Kidney glomerular epithelial cell (primary cell): ENCODE results near the gene IFT57.
A peak's percentile ranks its signal among the peaks of the same experiment; 100 is the strongest.
"Not testable (repeated sequence)": the region's sequence is repeated elsewhere in the genome, so short reads cannot be mapped to it uniquely, and the experiment has no call there.

Source experiments
- DNase-seq: peaks from one replicate; lab custom pipeline; 2025; lab: John Stamatoyannopoulos, UW

Gene IFT57

DNA sequence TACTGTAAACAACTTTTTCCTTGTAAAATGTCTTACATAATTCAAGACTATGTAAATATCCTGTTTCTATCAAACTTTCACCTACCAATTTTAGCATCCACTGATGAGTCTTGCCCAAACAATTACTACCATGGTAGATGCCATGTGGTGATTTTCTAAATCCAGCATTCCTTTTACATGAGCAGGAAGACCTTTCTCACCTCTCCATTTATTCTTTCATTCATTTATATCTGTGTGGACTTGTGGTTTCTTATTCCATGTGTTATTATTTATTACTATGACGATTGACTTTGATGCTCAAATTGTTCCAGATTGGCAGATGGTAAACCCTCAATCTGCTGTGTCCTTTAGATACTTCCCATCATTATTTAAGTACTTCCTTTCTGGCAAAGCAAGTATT, 62.4 kb downstream of the IFT57 start:
- peak; percentile 68 for DNase-seq

DNA sequence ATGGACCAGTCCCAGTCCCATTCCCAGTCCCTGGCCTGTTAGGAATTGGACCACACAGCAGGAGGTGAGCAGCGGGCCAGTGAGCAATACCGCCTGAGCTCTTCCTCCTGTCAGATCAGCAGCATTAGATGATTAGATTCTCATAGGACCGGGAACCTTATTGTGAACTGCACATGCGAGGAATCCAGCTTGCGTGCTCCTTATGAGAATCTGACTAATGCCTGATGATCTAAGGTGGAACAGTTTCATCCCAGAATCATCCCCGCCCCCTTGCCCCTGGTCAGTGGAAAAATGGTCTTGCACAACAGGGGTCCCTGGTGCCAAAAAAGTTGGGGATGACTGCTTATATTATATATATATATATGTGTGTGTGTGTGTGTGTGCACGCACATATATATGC, 63.1 kb downstream of the IFT57 start:
- DNase-seq = no peak

DNA sequence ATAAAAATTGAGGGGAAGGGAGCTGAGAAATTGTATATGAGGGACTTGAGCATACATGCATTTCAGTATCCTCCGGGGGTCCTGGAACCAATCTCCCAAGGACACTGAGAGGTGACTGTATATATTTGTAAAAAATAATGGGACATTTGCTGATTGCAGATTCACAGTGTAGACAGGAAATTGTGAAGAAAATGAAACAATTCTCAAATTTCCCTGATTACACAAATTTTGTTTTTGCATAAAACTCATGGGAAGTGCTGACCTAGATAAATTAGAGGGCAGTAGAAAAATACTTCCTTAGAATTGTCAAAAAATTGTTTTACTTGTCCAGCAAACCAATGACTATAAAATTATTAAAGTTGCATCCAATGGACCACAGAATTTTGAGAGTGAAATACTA, 64.0 kb downstream of the IFT57 start:
- no peak for DNase-seq

DNA sequence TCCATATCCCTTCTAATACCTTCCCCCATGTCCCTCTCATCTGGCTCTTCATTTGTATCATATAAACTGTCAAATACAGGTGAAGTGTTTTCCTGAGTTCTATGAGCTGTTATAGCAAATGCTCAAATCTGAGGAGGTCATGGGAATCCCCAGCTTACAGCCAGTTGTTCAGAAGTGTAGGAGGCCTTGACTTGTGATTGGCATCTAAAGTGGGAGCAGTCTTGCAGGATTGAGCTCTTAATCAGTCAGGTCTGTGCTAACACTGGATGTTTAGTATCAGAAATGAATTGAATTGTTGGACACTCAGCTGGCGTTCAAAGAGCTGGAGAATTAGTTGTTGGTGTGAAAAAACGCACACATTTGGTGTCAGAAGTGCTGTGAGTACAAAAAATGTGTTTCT, 65.0 kb downstream of the IFT57 start:
- DNase-seq = peak; percentile 4

DNA sequence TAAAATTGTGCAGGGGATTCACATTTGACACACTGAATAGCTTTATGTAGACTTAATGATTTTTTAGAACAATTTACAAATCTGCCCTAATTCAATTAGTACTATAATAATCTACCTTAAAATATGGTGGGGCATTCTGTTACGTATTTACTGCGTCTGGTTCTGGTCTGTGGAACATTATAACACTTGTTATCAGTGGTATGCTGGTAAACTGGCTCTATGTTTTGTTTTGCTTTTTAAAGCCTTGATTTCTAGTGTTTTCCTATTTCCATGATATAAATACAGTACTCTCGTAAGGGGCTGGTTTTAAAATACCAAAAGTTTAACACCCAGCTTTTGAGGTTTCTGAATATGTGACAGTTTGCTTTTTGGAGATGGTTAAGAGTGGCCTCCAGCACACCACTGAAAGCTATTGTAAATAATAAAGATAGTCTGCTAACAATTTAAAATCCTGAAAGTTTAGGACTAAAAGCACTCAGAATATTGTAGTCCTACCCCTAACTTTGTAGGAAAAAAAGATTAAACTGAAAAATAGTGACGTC, 65.8 kb downstream of the IFT57 start:
- no peak for DNase-seq

DNA sequence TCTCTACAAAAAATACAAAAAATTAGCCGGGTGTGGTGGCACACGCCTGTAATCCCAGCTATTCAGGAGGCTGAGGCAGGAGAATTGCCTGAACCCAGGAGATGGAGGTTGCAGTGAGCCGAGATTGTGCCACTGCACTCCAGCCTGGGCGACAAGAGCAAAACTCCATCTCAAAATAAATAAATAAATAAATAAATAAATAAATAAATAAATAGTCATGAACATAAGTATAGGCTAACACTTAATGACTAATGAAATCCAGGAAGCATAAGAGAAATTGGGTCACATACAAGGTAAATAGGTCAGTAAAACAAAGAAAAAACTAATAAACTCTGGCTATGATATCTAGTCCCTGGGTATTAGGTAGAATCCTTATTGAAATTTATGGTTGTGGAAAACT, 66.6 kb downstream of the IFT57 start:
- DNase-seq = not testable (repeated sequence)

DNA sequence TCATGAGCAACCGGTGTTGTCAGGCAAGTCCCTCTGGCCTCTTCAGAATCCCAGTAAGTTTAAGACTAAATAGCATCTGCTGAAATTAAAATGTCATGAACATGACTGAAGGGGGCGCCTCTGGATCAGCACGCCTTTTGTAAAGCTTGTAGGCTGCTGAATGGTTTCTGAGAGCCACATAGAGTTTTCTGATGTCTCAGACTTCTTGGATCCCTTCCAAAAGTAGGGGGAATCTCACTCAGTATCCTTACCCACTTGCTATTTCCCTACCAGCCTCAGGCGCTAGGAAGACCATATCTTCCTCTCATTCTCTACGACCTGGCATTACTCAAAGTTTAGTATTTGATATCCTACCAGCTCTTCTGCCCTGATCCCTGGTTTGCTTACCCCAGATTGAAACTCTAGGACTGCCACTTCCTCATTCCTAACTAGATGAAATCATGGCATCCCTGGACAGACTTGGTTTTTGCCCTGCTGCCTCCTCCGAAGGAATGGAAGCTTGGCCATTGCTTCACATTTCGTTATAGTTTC, 68.7 kb downstream of the IFT57 start:
- peak; percentile 46 for DNase-seq

DNA sequence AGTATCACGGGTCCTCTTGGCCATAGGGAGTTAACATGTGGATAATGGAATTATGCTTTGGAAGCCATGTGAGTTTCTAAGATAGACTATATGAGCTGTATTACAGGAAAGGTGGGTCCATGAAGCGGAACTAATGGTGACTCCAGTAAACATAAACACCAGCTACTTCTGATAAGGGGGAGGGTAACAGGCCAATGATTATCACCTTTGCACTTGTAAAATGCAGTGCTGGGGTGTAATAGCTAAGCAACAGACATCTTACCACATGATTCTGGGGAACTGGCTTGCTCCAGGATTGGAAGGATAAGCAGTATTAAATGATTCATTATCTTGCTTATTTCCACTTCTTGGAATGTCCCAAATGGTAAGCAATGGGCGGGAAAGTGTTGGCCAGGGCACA, 70.0 kb downstream of the IFT57 start:
- DNase-seq = no peak

DNA sequence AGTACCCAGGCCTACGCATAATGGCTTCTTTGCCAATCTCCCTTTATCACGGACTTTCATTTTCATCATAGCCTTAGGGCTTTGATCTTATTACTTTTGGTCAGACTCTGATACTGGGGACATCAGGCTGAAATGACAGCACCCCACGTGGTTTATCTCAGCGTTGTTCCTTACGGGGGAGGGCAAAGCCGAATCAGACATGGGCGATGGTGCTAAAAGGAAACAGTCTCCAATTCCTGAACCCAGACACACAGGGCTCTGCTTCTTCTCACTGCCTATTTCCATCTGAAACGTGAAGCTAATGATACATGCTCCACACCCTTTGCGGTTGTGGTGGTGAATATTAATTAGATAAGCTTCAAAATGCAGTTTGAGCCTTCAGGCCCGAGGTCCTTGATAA, 72.0 kb downstream of the IFT57 start:
- DNase-seq = no peak

DNA sequence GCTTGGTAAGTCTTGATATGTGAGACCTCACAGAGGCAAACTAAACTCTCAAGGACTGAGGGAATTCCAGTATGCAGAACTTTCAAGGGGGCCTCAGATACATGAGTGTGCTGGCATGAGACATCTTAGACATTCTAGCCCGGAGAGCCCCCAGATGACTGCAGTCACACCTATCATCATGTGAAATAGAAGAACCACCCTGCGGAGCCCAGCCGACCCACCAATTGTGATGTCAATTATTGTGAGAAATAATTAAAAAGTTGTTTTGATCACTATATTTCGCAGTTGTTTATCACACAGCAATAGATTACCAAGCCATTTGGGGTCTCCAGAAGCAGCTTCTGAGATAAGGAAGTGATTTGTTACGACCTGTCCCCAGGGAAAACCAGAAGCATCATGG, 76.1 kb downstream of the IFT57 start:
- no peak for DNase-seq

DNA sequence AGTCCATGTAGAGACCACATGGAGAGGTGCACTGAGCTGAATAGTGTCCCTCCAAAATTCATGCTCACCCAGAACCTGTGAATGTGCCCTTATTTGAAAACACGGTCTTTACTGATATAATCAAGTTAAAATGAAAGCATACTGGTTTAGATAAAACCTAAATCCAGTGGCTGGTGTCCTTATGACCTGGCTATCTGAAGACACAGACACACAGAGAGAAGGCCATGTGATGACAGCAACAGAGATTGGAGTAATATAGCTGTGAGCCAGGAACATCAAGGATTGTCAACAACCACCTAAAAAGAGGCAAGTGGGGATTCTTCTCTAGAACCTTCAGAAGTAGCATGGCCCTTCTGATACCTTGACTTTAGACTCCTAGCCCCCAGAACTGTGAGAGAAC, 76.6 kb downstream of the IFT57 start:
- no peak for DNase-seq

DNA sequence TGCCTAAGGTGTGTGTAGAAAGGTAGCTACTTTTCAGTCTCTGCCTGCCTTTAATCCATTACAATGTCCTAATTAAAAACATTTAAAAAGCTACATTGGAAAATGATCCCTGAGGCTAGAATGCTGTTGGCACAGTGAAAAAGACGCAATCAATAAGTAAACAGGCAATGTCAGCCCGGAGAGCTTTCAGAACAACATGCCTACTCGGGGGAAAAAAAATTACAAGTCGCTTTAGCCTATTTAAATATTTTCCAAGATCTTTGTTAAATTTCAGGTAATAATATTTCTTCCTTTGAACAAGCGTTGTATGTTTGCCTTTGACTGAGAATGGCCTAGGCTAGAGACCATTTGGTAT, 84.8 kb downstream of the IFT57 start:
- no peak for DNase-seq

DNA sequence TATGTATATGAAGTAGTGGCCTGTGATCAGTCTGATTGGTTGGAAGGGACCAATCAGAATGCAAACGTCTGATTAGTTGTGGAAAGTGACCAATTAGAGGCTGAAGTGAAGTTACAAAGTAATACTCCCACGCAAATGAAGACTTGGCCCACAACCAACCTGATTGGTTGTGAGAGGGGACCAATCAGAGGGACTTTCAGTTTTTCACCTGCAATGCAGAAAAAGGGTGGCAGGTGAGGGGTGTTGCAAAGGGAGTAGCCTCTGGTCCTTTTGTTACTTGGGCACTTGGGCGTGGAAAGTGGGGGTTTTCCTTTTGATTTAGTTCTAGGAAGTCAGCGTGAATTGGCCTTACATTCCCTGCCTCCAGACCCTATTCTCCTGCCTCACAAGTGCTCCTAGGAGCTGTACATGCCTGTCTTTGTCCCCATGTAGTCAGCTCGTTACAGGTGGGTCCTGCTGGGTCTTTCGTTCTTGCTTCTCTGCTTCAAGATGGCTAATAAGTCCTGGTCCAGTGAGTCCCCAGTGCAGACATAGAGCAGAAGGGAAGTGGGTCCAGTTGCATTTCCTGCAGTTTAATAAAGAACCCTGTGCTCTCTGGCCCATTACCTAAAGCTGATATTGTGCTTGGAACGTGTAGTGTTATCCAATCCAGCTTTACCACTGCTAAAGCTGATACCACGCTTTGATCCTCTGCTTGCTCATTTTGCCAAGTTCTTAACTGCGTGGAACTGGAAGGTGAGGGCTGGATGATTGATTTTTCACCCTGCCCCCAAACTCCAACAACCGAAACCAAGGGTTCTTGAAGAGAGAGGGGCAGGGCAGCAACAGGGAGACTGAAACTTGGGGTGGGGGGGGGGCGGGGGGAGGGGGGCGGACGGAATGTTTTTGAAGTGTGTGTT, 85.4 kb downstream of the IFT57 start:
- DNase-seq = no peak

DNA sequence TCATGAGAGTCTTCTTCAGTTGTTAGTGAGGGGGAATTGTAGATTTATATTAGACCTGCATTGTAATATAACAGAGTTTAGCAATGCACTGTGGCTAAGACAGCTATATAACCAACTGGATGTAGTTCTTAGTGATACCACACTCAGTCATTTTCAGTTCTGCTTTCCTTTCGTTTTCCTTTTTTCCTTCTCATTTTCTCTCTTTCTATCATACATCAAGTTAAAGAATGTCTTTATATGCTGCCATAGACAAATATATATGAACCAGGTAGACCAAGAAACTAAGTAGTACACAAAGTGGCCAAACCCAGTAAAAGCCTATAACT, 87.7 kb downstream of the IFT57 start:
- DNase-seq = no peak

DNA sequence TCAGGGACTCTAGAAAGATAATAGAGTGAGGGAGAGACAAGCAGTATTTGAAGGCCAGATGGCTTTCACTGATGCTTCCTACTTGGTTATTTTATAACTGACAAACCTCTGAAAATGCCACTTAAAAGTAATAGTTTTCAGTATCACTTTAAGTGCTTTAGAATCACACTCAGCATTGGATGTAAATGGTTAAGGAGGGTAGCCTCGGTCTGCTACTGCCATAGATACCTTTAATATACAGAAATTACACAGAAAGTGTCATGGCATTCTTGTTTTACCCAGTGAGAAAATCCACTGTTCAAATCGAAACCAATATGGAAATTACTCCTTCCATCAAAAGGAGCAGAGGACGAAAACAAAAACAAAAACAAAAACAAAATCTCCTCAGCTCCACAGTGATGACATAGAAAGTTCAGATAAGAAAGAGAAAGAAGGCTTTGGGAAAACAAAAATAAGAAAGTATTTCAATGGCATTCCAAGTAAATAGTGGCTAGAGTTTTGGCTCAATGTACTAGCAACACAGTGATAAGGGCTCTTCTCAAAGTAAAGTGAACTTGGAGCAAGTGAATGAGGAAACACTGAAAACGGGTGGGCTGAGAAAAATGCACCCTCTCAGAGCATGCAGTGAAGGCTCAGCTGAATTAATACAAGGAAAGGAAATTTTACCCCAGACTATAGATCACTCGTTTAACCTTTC, 88.2 kb downstream of the IFT57 start:
- no peak for DNase-seq

DNA sequence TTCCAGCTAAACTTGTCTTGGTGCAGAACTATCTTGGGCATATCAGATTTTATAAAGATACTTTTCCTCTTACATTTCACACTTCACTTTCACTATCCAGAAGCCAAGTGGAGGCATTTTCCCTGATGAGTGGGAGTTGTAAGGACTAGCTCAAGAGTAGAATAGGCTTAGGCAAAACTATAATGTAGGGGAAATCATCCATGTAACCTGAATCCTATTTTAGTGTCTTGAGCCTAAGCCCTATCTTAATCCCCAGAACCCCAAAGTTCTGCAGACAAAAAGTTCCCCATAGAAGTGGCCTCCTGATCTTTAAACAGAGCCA, 89.2 kb downstream of the IFT57 start:
- DNase-seq = peak; percentile 38

DNA sequence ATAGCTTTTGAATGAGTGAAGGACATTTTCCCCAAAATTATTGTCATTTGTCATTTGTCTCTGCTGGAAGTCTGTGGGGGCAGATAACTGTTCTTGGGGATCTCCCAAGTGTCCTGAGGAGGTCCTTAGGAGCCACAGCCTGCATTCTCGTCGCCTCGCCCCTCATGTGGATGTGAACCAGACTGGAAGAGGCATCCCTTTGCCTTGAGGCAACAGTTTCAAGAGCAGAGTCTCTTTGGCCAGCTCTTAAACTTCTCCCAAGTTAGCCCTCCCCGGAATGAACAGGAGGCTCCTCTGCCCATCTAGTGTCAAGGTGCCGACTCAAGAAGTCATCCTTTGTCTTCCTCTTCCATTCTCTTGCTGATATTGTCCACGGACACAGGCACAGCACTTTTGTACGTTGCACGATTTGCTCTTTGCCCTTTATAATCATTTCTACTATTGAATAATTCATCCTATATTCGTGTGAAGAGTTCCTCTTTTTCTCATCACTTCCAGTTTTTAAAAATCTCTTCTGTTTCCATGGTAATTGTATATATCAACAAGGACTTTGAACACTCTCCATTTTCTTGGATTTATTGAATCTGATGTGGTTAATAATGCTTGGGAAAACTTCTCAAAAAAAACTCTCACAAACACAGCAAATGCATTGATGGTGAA, 90.6 kb downstream of the IFT57 start:
- no peak for DNase-seq

DNA sequence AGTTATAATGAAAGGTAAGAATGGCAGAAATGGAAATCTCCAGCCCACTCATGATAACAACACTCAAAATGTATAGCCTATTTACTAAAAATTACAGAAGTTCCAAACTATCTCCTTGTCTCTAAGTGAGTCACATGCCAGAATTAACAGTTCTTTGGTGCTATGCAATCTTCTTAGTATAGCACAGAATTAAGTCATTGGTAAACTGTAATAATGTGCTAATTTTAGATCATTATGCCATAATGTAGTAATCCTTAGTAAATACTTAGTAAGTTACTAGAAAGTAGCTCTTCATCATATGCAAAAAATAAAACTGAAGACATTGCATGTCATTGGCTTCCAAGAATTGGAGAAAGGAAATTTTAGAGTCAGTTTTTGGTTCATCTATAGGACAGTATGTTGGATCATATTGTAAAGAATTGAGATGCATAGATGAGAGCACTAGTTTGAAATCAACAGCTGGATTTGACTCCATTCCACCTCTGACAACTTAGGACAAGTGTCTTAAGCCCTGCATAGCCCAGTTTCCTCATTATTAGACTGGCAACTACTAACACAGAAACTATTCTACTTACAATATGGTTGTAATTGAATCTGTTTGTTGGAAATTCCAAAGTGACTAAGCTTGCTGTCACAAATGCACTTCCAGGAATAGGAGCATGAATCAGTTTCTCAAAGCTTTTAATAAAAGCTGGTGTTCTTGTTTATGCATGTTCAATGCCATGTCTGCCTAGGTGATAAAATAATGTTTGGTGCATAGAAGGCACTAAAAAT, 91.3 kb downstream of the IFT57 start:
- DNase-seq = peak; percentile 60

DNA sequence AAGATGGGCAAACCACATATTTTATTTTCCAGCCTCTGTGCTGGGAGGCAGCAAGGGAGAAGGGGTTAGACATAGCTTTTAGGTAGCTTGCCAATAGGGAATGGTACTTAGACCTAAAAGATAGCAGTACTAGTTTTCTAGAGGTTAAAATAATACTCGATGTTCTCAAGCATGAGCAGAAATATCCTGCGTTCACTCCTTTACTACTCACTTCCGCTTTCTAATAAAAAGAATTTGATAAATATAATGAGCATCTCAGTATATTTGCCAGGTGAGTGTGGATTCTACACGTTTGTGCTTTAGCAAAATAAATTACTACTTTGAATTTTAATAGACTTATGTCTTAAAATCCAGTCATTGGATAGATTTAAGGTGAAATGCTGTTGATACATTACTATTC, 92.0 kb downstream of the IFT57 start:
- DNase-seq = no peak

DNA sequence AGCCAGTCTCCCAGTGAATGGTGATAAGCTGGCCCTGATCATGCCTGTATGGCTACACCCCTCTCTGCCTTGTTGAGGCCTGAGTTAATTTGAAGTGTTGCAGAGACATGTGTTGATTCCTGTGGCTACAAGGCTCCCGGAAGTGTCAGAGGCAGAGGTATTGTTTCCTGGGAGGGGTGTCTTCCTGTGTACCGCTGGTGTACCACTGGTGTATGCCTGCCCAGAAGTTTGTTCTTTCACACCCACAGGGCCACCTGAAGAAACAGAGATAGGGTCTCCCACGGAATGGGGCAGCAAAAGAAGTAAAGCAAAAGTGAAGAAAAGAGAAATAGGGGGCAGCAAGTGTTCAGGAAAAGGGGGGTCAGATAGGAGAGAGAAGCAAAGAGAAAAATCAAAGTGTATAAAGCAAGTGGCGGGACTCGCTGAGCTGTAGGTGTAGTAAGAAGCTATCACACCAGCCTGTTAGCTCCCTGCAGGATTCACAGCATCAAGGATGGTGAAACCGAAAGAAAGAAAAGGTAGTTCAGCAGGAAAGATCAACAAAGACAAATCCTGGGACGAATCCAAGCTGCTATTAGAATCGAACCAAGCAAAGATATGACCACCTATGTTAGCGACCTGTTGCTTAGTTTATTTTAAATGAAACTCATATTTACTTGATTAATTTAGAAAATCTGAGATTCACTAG, 94.8 kb downstream of the IFT57 start:
- DNase-seq = no peak

DNA sequence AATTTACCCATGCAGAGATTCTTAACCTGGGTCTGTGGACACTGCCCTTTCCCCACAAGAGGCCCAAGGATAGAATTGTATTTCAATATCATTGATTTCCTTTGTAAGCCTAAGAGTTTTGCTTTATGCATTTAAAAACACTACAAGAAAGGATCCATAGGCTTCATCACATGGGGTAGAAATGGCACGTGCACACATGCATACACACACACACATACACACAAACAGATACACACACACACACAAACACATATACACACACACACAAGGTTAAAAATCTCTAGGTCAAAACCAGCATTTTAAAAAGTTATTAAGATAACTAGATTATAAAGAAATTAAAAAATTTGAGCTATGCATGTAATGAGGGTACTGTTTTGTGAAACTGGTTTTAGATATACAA, 95.9 kb downstream of the IFT57 start:
- DNase-seq = no peak
